Ovary (tissue), 9 donors: ENCODE measurements around the gene LITAF. TPM values are rescaled to one million over a fixed set of nuclear protein-coding genes. Genes with fewer than 3 reads are reported as not detected.

Experiments
- DNase-seq, 5 donors: peaks; one replicate each; pipeline ENCODE4 v3.0.0-alpha.2; 2019 to 2020
- H3K27ac ChIP-seq, 2 donors: fragments of 200-600 bp; one replicate each; pipeline versions ENCODE4 v1.5.1 to v1.8.0; 2019 to 2022
- H3K27me3 ChIP-seq: fragments of 200-600 bp; one replicate; pipeline ENCODE4 v1.8.0; 2022
- H3K36me3 ChIP-seq: fragments of 200-600 bp; sonication (generic); one replicate; pipeline ENCODE4 v1.5.1; 2019
- H3K4me1 ChIP-seq: one replicate; pipeline ENCODE4 v1.8.1; 2013; ENCODE audit warnings: mild to moderate bottlenecking, moderate library complexity; ENCODE audit not compliant: insufficient read depth
- H3K4me3 ChIP-seq: fragments of 200-600 bp; sonication (generic); one replicate; pipeline ENCODE4 v1.5.1; 2017
- H3K9me3 ChIP-seq, 2 donors: fragments of 200-600 bp in 1 of 2; sonication (generic) in 1 of 2; one replicate each; pipeline versions ENCODE4 v1.5.1 to v1.8.1; 2013 to 2019; ENCODE audit warnings: mild to moderate bottlenecking in 1 of 2, moderate library complexity in 1 of 2
- CTCF ChIP-seq, 3 donors: fragments of 450-650 bp in 2 of 3; fragments of 200-600 bp in 1 of 3; IDR thresholded peaks; one replicate each; pipeline versions ENCODE4 v1.5.1 to v1.8.0; 2016 to 2022; ENCODE audit warnings: antibody characterized with exemption in 3 of 3, mild to moderate bottlenecking in 1 of 3
- EP300 ChIP-seq: sonication (generic); formaldehyde crosslinking; IDR thresholded peaks from one replicate; pipeline ENCODE4 v1.6.1; 2017; ENCODE audit warnings: antibody characterized with exemption
- POLR2A ChIP-seq: fragments of 450-650 bp; IDR thresholded peaks from one replicate; pipeline ENCODE4 v1.6.1; 2017; ENCODE audit warnings: antibody characterized with exemption, mild to moderate bottlenecking, moderate library complexity
- WGBS, 3 donors: extraction: QIAGEN DNeasy Blood & Tissue Kit in 1 of 3; methylation state at CpG; one replicate each; pipeline versions ENCODE4 v1.1.5 to v1.1.7; 2013 to 2017; 5-methylcytosine and 5-hydroxymethylcytosine counted together
- intact Hi-C, 4 donors: fragments of 100-400 bp; cut with DNase I; formaldehyde crosslinking; loops; one replicate each; pipeline versions ENCODE4 v1.11.0 to v1.15.1; 2022 to 2023
- polyA plus RNA-seq, 2 donors: library from polyadenylated mRNA; stranded (reverse); fragments of 200-250 nt in 1 of 2; fragments of 350-450 nt in 1 of 2; fragmentation: Illumina TruSeq in 1 of 2; extraction: RNeasy Lipid Tissue Mini Kit (QIAGEN cat#74804) in 1 of 2; gene quantifications; one replicate each; pipeline ENCODE4 v1.2.3, GENCODE V29; 2013 to 2014
- total RNA-seq, 7 donors: library from RNA; depleted of rRNA in 2 of 7; stranded (reverse); fragments of >200 nt in 2 of 7; fragmentation: NEBNext Ultra II Directional in 3 of 7; extraction: Animal tissue kit (Norgen Biotek cat#: 25700) in 3 of 7; gene quantifications; one replicate each; pipeline versions ENCODE4 v1.1.0 to v1.2.4, GENCODE V29; 2016 to 2023
- donor health status: DM: no; HTN: no; CAD: no; lungs with moderate emphysema.
- donor health status: DM: no; HTN: no; CAD: no.
- donor health status: Bipolar disorder and iron deficiency.
- donor health status: DM: yes; HTN: yes; CAD: no.
- donor health status: DM: no; HTN: no; CAD: no.
- donor health status: DM: yes; HTN: yes; CAD: no.

Gene LITAF
- total and polyA plus RNA-seq, 9 donors = 39.7 to 169 (median 105) TPM

GRCh38 chr16:11613381-11614303 lies 26.9 kb upstream of the LITAF start:
- H3K4me1 ChIP-seq = no peaks in the 10 kb centered on the region
- intact Hi-C loops = no loop called here
- no peak overlapping the region for H3K4me3 ChIP-seq
- TF ChIP-seq EP300 (no peak), CTCF (IDR thresholded peaks at IDR 0.05) (no peak), POLR2A (no peak)
- no peaks in the 10 kb centered on the region for H3K36me3 ChIP-seq
- 78 to 84% (median 83%) methylated on average over 20 of the region's 20 CpGs for WGBS, 3 donors
- no peaks in the 10 kb centered on the region for H3K9me3 ChIP-seq
- H3K27me3 ChIP-seq = no peaks in the 10 kb centered on the region
- DNase-seq = no peak
- no peak overlapping the region for H3K27ac ChIP-seq

GRCh38 chr16:11612665-11613025 lies 25.9 kb upstream of the LITAF start:
- H3K4me3 ChIP-seq = no peak overlapping the region
- TF ChIP-seq EP300 (no peak), CTCF (IDR thresholded peaks at IDR 0.05) (no peak), POLR2A (no peak)
- 68 to 73% (median 70%) methylated on average over 5 of the region's 5 CpGs for WGBS, 3 donors
- no peaks in the 10 kb centered on the region for H3K9me3 ChIP-seq
- no peaks in the 10 kb centered on the region for H3K4me1 ChIP-seq
- no peak overlapping the region for H3K27ac ChIP-seq
- intact Hi-C loops = no loop called here
- H3K36me3 ChIP-seq = no peaks in the 10 kb centered on the region
- H3K27me3 ChIP-seq = no peaks in the 10 kb centered on the region
- DNase-seq = no peak

GRCh38 chr16:11611871-11612664 lies 25.3 kb upstream of the LITAF start:
- no peak overlapping the region for H3K4me3 ChIP-seq
- TF ChIP-seq EP300 (no peak), POLR2A (no peak), CTCF (IDR thresholded peaks at IDR 0.05) (no peak)
- no peak for DNase-seq
- H3K4me1 ChIP-seq = no peaks in the 10 kb centered on the region
- intact Hi-C loops = no loop called here
- no peak overlapping the region for H3K27ac ChIP-seq
- no peaks in the 10 kb centered on the region for H3K36me3 ChIP-seq
- WGBS, 3 donors = 76 to 81% (median 78%) methylated on average over 22 to 23 of the region's 23 CpGs
- H3K27me3 ChIP-seq = no peaks in the 10 kb centered on the region
- no peaks in the 10 kb centered on the region for H3K9me3 ChIP-seq

- H3K4me3 ChIP-seq = no peak overlapping the region
- intact Hi-C loops = no loop called here
- TF ChIP-seq EP300 = no peak
- no peak for TF ChIP-seq CTCF (IDR thresholded peaks at IDR 0.05)
- no peak for TF ChIP-seq POLR2A
- no peaks in the 10 kb centered on the region for H3K36me3 ChIP-seq
- H3K27me3 ChIP-seq = no peaks in the 10 kb centered on the region
- no peak for DNase-seq
- H3K4me1 ChIP-seq = no peaks in the 10 kb centered on the region
- no peaks in the 10 kb centered on the region for H3K9me3 ChIP-seq
- H3K27ac ChIP-seq = no peak overlapping the region
- 74 to 78% (median 75%) methylated on average over 6 of the region's 6 CpGs for WGBS, 3 donors
These were observed 23.9 kb upstream of the LITAF start for GRCh38 chr16:11610580-11610979.
